GM21576 (cell line): ENCODE results near the gene ACOT7.

Experiments
- ATAC-seq: cut with Tn5 transposase; IDR thresholded peaks from one replicate; pipeline ENCODE4 v1.9.1; 2021; ENCODE audit warnings: mild to moderate bottlenecking, moderate library complexity; ENCODE audit not compliant: unreplicated experiment

ACOT7 gene

GRCh38 chr1:6273380-6273891 lies 120.1 kb downstream of the ACOT7 start:
- ATAC-seq, result no peak

GRCh38 chr1:6272868-6273267 lies 120.7 kb downstream of the ACOT7 start:
- no peak for ATAC-seq

GRCh38 chr1:6272452-6272851 lies 121.1 kb downstream of the ACOT7 start:
- no peak for ATAC-seq

- ATAC-seq, result no peak
These were observed 122.0 kb downstream of the ACOT7 start for GRCh38 chr1:6271554-6271953.

GRCh38 chr1:6271006-6271405 lies 122.6 kb downstream of the ACOT7 start:
- no peak for ATAC-seq

- no peak for ATAC-seq
These were observed 123.2 kb downstream of the ACOT7 start for GRCh38 chr1:6270401-6270800.

GRCh38 chr1:6269720-6270400 lies 123.7 kb downstream of the ACOT7 start:
- ATAC-seq, result no peak

- ATAC-seq, result no peak
These were observed 124.3 kb downstream of the ACOT7 start for GRCh38 chr1:6269296-6269695.

- ATAC-seq, result no peak
These were observed 125.2 kb downstream of the ACOT7 start for GRCh38 chr1:6268415-6268814.

- ATAC-seq, result no peak
These were observed 125.8 kb downstream of the ACOT7 start for GRCh38 chr1:6267686-6268322.

GRCh38 chr1:6266641-6267040 lies 126.9 kb downstream of the ACOT7 start:
- ATAC-seq, result no peak

GRCh38 chr1:6265151-6265550 lies 128.4 kb downstream of the ACOT7 start:
- ATAC-seq, result no peak

- ATAC-seq, result no peak
These were observed 129.9 kb downstream of the ACOT7 start for GRCh38 chr1:6263716-6264115.

GRCh38 chr1:6262555-6263420 lies 130.8 kb downstream of the ACOT7 start:
- ATAC-seq, result no peak

GRCh38 chr1:6261615-6261995 lies 132.0 kb downstream of the ACOT7 start:
- ATAC-seq, result no peak

- no peak for ATAC-seq
These were observed 132.5 kb downstream of the ACOT7 start, which contains the start of gene GPR153 for GRCh38 chr1:6260961-6261614. GPR153 (minus strand) TSS chr1:6261098; CDS start chr1:6254905, 6,193 bp downstream.

- ATAC-seq, result no peak
These were observed 133.1 kb downstream of the ACOT7 start for GRCh38 chr1:6260433-6260934.

- no peak for ATAC-seq
These were observed 133.8 kb downstream of the ACOT7 start for GRCh38 chr1:6259491-6260362.

- ATAC-seq, result no peak
These were observed 134.9 kb downstream of the ACOT7 start for GRCh38 chr1:6258675-6259074.

GRCh38 chr1:6257541-6258069 lies 136.0 kb downstream of the ACOT7 start:
- ATAC-seq, result no peak
